ENCODE data around the gene RMC1.
"Not testable (repeated sequence)": the region's sequence is repeated elsewhere in the genome, so short reads cannot be mapped to it uniquely, and the experiment has no call there.

Gene RMC1

DNA sequence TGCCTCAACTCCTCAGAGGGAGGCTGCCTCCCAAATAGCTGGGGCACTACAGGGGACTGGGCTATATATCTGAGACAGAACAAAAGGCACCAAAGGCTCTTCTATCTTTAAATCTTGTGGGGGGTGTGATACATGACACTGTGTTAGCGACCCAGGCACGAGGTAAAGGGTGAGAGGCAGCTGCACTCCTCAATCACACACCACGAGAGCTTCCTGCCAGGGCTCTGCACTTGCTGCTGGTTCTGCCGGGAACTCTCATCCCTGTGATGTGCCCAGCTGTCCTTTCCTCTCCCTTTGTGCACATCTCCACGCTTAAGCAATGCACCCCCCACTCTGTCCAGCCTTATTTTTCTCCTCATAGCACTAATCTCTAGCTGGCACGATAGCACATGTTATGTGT, 50.6 kb downstream of the RMC1 start:
- H3K4me3 ChIP-seq (ENCODE audit: low read depth, low read length) = no peak overlapping the region
- TF ChIP-seq, protein P1, sequence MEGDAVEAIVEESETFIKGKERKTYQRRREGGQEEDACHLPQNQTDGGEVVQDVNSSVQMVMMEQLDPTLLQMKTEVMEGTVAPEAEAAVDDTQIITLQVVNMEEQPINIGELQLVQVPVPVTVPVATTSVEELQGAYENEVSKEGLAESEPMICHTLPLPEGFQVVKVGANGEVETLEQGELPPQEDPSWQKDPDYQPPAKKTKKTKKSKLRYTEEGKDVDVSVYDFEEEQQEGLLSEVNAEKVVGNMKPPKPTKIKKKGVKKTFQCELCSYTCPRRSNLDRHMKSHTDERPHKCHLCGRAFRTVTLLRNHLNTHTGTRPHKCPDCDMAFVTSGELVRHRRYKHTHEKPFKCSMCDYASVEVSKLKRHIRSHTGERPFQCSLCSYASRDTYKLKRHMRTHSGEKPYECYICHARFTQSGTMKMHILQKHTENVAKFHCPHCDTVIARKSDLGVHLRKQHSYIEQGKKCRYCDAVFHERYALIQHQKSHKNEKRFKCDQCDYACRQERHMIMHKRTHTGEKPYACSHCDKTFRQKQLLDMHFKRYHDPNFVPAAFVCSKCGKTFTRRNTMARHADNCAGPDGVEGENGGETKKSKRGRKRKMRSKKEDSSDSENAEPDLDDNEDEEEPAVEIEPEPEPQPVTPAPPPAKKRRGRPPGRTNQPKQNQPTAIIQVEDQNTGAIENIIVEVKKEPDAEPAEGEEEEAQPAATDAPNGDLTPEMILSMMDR (IDR thresholded peaks at IDR 0.05; ENCODE audit: insufficient read depth, low read depth, low read length, missing control alignments) = no peak
- DNase-seq (ENCODE audit: low read depth) = no peak

DNA sequence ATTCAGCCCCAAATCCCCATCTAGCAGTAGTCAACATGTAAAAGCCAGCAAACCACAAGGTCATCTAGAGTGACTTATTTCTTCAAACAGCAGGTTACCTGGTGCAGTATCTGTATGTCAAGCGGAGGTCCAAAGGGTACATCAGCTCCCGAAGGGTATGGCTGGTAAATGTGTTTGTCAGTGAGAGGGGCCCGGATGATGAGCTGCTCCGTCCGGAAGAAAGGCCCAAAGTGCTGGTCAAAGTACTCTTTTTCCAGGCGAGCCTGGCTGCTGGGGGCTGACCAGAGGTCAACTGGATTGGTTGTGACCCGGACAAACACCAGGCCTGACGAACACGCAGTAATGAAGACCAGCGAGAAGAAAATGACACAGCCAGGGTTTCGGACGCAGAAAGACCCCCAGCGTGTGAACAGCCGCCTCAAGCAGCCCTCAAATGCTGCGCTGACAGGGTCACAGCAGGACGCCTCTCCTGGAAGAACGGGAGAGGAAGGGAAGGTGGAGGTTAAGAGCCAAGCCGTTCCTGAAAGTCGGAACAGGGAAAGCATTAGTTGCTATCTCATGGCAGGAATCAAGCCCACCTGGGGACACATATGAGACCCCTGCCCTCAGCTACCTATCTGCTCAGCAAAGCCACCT, 53.0 kb downstream of the RMC1 start:
- TF ChIP-seq, protein P1 (IDR thresholded peaks at IDR 0.05; ENCODE audit: insufficient read depth, low read depth, low read length, missing control alignments) = no peak
- no peak overlapping the region for H3K4me3 ChIP-seq (ENCODE audit: low read depth, low read length)
- no peak for DNase-seq (ENCODE audit: low read depth)

DNA sequence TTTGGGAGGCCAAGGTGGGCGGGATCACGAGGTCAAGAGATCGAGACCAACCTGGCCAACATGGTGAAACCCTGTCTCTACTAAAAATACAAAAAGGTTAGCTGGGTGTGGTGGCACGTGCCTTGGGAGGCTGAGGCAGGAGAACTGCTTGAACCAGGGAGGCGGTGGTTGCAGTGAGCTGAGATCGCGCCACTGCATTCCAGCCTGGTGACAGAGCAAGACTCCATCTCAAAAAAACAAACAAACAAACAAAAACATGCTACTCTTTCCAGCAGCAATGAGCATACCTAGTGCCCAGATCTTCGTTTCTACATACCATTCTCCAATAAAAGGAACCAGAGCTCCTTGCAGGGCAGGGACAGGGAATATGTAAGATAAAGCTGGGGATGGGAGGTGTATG, 54.2 kb downstream of the RMC1 start:
- DNase-seq (ENCODE audit: low read depth); H3K4me3 ChIP-seq (ENCODE audit: low read depth, low read length): not testable (repeated sequence)

DNA sequence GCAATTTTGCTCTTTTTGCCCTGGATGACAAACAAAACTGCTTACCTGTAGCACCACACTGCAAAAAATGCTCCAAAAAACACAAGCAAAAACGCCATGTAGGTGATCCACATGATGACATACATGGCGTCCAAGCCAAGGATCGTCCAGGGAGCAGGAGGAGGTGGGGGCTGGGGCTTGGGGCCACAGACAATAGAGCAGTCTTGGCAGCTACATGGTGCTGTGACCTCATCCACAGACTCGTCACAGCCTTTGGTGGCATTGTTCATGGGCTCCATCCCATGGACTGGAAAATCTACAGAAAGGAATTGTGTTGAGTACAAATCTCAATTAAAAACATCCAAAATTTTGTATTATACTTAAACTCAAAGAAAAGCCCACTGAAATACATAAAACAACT, 56.9 kb downstream of the RMC1 start:
- no peak overlapping the region for H3K4me3 ChIP-seq (ENCODE audit: low read depth, low read length)
- TF ChIP-seq, protein P1 (IDR thresholded peaks at IDR 0.05; ENCODE audit: insufficient read depth, low read depth, low read length, missing control alignments) = no peak
- no peak for DNase-seq (ENCODE audit: low read depth)

DNA sequence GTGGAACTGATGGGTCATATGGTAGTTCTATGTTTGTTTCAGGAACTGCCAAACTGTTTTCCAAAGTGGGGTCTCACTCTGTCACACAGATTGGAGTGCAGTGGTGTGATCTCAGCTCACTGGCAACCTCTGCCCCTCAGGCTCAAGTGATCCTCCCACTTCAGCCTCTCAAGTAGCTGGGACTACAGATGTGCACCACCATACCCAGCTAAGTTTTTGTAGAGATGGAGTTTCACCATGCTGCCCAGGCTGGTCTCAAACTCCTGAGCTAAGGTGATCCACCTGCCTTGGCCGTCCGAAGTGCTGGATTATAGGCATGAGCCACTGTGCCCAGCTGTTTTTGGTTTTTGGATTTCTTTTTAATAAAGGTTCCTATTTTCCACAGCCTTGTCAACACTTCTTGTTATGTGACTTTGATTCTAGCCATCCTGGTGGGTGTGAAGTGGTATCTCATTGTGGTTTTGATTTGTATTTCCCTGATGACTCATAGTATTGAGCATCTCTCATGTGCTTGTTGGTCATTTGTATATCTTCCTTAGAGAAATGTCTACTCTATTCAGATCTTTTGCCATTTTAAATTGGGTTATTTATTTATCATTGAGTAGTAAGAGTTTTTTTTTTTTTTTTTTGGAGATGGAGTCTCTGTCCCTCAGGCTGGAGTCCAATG, 60.2 kb downstream of the RMC1 start:
- no peak overlapping the region for H3K4me3 ChIP-seq (ENCODE audit: low read depth, low read length)
- DNase-seq (ENCODE audit: low read depth) = no peak

DNA sequence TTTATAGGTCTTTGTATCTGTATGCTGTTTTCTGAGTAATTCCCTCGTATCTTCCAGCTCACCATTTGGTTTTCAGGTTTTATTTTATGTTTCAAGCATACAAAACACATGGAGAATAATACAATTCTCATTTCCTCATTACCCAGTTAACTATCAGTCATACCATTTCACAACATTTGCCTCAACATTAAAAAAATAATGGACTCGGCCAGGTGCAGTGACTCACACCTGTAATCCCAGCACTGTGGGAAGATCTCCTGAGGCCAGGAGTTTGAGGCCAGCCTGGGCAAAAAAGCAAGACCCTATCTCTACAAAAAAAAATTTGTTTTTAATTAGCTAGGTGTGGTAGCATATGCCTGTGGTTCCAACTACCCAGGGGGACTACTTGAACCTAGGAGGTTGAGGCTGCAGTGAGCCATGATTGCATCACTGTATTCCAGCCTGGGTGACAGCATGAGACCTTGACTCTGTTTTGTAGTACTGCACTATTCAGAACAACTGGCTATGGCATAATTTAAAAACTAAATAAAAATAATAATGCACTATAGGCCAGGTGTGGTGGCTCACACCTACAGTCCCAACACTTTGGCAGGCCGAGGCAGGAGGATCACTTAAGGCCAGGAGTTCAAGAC, 62.7 kb downstream of the RMC1 start:
- H3K4me3 ChIP-seq (ENCODE audit: low read depth, low read length) = no peak overlapping the region
- TF ChIP-seq, protein P1 (IDR thresholded peaks at IDR 0.05; ENCODE audit: insufficient read depth, low read depth, low read length, missing control alignments) = no peak
- no peak for DNase-seq (ENCODE audit: low read depth)

More for the DNA sequence above, 60.2 kb downstream of the RMC1 start:
- TF ChIP-seq, protein P1 (IDR thresholded peaks at IDR 0.05; ENCODE audit: insufficient read depth, low read depth, low read length, missing control alignments) = no peak

DNA sequence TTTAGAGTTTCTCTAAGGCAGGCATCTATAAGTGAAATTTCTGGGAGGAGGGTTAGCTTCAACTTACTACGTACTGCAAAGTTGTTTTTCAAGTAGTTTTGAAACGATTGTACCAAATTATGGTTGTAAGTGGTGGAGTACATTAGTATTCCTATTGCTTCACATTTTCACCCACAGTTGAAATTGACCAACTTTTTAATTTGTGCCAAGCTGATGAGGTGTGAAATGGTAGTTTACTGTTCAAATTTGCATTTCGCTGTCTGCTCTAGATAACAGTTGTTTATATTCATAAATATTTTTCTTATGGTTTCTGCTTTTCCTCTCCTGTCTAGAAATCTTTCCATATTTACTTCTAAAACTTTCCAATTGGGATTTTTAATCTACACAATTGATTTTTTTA, 64.4 kb downstream of the RMC1 start:
- TF ChIP-seq, protein P1 (IDR thresholded peaks at IDR 0.05; ENCODE audit: insufficient read depth, low read depth, low read length, missing control alignments) = no peak
- no peak for DNase-seq (ENCODE audit: low read depth)
- no peak overlapping the region for H3K4me3 ChIP-seq (ENCODE audit: low read depth, low read length)

All from GM12865 (cell line).